Smooth muscle cell of the brain vasculature (primary cell): ENCODE results near the gene NSMCE4A.
"Not testable (repeated sequence)": the region's sequence is repeated elsewhere in the genome, so short reads cannot be mapped to it uniquely, and the experiment has no call there.

Source experiments
- DNase-seq: peaks from one replicate; pipeline ENCODE4 v3.0.0-alpha.2; 2012; ENCODE audit warnings: low read depth, low spot score

The NSMCE4A gene, protein sequence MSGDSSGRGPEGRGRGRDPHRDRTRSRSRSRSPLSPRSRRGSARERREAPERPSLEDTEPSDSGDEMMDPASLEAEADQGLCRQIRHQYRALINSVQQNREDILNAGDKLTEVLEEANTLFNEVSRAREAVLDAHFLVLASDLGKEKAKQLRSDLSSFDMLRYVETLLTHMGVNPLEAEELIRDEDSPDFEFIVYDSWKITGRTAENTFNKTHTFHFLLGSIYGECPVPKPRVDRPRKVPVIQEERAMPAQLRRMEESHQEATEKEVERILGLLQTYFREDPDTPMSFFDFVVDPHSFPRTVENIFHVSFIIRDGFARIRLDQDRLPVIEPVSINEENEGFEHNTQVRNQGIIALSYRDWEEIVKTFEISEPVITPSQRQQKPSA

DNA sequence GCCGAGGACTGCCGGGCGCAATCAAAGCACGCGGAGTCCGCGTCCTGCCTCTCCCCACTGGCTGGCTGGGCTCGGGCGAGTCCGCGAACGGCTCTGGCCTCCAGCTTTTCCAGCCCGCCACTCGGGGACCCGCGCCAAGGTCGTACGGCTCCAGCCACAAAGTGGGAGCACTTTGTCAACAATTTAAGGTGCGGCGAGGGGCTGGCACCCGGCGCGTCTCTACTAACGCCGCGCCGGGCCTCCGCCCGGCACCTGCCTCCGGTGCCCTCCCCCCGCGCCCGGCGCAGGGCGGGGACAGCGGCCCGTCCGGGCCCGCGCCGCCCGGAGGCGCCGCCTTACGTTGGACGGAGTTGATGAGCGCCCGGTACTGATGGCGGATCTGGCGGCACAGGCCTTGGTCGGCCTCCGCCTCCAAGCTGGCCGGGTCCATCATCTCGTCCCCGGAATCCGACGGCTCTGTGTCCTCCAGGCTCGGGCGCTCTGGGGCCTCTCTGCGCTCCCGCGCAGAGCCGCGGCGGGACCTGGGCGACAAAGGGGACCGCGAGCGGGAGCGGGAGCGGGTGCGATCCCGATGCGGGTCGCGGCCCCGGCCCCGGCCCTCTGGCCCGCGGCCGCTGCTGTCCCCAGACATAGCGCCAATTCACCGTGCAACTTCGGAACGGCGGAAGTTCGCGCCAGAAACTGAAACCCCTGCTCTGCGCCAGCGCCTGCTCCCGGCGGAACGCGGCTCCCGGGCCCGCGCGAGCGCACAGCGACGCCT lies at the start of gene NSMCE4A:
NSMCE4A (minus strand) TSS at position 683 of the 760 bp plus-strand sequence; CDS start at position 631, 52 bp downstream.
- DNase-seq = peak; percentile 28

DNA sequence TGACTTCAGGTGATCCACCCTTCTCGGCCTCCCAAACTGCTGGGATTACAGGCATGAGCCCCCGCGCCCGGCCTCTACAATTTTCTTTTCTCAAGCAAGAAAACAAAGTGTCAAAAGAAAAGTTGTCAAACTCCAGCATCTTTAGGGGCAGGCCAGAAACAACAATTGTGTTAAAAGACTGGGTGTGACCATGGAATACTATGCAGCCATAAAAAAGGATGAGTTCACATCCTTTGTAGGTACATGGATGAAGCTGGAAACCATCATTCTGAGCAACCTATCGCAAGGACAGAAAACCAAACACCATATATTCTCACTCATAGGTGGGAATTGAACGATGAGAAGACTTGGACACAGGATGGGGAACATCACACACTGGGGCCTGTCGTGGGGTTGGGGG lies 48.2 kb upstream of the NSMCE4A start:
- not testable (repeated sequence) for DNase-seq

DNA sequence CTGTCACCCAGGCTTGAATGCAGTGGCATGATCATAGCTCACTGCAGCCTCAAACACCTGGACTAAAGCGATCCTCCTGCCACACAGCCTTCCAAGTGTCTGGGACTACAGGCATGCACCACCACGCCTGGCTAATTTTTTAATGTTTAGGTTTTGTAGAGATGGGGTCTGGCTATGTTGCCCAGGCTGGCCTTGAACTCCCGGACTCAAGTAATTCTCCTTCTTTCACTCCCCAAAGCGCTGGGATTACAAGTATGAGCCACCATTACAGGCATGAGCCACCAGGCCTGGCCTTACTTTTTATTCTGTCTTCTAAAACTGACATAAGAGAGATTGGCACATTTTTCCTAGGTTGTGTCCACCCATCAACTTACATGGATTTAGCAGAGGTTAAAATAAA lies 47.3 kb upstream of the NSMCE4A start:
- no peak for DNase-seq

DNA sequence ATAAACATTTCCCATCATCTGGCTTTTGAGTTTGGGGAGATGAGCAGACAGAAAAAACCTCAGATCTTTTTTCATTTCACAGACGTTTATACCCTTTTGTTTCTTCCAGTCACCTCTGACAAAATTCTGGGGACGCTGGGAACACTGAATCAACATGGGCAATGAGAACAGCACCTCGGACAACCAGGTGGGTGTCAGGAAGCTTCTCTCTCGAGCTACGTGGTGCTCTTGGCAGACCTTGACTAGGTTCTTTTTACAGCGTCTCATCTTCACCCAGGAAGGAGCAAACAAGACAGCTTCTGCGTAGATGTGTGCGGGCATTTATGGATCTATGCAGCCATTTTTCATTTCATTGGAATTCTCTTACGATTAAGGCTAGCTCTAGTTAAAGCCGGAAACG lies 46.8 kb upstream of the NSMCE4A start:
- no peak for DNase-seq

DNA sequence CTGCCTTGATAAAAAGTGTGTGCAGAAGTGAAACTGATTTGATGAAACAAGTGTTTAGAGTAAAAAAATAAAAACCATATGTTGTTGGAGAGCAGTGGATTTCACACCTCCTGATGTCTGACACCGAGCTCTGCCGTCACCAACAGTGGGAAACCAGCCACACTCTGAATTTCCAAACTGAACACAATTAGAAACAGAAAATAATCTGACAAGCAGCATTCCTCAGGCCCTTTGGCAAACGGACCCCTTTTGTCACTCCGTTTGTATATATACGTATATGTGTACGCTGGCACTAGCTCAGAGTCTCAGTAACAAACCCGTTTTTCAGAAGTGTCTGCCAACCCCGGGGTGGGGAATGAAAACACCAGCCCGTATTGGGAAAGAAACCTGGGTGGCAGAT lies 46.4 kb upstream of the NSMCE4A start:
- no peak for DNase-seq

DNA sequence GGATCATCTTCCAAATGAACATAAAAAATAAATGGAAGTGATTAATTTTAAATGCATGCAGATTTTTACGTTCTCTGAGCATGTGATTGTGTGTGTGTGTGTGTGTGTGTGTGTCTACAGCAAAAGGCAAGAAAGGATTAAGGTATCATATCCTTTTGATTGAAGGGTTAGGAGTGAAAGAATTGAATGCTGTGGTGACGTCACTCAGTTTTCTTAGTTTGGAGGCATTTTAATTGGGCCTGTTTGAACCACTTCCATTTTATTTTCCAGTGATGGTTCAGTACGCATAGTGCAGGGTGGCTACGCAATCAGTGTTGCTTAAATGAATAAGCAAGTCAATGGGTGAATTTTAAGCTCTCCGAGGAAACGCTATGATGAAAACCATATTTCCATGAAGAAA lies 45.2 kb upstream of the NSMCE4A start:
- DNase-seq = no peak

DNA sequence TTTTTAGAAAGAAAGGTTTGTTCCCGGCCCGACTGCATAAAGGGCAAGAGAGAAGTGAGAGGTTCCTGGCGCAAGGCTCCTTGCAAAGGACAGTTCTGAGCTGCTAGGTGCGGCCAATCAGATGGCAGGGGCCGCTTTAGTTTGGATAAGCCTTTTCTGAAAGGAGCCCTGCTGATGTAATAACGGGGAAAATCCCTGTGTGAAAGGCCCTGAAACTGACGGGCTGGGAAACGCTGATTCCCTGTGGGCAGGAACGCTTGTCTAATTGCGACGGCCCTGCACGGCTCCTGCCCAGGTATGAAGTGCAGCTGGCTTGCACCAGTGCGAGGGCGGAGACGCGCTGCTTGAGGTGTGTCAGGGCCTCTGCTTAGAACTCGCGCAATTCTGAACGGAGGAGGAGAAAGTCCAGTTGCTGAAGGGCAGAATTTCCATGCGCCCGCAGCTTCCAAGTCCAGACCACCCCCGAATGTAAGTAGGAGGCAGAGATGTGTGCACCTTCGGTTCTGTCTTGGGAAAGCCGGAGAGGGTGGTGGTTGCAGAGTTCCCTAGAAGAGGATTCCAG lies 44.5 kb upstream of the NSMCE4A start:
- no peak for DNase-seq

DNA sequence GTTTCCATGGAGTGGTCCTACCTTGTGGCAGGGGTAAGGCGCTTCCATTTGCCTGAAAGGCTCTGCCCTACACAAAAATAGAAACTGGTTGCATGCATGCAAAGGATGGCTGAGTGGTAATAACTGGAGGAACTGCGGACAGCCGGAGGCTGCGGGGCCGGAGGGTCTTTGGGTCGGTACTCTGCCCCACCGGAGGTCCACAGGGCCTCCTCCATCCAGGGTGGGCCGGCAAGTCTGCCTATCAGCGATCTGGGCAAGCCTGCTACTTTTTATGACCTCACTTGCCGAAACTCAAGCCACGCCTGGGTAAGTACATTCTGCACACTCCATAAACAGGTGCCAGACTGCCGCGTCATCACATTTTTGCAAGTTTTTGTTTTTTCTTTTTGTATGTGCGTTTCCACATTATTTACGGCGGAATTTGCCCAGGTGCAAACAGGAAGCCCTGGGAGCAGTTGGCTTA lies 44.0 kb upstream of the NSMCE4A start:
- no peak for DNase-seq

DNA sequence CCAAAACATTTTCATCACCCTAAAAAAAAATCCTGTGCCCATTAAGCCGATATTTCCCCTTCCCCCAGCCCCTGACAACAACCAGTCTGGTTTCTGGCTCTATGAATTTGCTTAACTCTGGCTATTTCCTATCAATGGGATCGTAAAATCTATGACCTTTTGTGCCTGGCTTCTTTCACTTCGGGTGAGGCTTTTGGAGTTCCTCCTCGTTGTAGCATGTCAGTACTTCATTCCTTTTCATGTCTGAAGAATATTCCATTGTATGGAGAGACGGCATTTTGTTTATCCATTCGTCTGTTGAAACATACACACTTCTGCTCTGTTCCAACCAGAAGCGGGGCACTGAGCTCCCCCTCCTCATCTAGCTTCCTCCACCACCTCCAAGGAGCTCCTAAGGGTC lies 43.5 kb upstream of the NSMCE4A start:
- DNase-seq = no peak

DNA sequence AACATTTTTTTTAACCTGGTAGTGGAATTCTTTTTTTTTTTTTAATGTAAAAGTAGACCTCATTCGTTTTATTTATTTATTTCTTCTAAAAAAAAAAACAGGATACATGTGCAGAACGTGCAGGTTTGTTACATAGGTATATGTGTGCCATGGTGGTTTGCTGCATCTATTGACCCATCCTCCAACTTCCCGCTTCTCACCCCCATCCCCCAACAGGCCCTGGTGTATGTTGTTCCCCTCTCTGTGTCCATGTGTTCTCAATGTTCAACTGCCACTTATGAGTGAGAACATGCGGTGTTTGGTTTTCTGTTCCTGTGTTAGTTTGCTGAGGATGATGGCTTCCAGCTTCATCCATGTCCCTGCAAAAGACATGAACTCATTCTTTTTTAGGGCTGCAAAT lies 42.9 kb upstream of the NSMCE4A start:
- not testable (repeated sequence) for DNase-seq

DNA sequence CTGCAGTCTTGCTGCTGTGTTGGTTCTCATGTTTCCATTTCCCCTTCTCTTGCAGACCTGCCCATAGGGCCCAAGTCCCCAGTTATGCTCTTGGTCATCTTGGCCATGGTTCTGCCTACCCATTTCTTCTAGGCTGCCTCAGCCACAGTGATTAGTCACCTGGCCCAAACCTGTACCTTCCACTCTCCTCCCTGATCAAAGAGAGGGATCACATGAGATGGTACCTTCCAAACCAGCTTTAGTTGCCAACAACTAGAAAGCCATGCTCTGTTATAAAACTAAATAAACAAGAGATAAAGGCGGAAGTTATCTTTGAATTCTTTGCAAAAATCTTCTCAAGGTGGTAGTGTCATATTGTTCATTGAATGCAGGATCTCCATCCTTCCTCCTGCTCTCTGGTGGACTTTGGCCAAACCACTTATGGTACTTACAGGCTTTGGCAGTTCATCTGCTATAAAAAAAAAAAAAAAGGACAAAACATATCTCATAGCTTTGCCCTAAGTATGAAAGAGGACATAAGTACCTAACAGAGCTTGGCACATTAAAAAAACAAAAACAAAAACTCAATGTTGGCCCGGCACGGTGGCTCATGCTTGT lies 39.7 kb upstream of the NSMCE4A start:
- DNase-seq = no peak

DNA sequence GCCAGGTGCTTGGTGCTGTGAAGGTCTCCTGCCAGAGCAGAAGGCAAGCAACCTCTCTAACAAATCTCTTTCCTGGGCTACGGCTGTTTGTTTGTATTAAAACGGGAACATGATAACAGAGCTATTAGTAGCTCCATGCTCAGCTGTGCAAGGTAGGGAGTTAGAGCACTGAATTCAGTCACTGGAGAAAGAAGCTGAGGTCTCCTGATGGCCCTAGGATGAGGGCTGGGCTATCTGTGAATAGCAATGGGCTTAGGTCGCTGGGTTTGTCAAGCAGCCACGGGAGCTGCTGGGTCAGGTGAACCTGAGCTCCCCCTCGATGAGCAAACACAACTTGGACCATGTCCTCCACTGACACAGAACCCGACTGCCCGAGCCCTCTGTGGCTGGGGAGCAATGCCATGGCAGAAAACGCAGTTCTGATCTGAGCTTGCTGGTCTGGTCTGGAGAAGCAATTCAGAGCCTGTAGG lies 38.3 kb upstream of the NSMCE4A start:
- no peak for DNase-seq

DNA sequence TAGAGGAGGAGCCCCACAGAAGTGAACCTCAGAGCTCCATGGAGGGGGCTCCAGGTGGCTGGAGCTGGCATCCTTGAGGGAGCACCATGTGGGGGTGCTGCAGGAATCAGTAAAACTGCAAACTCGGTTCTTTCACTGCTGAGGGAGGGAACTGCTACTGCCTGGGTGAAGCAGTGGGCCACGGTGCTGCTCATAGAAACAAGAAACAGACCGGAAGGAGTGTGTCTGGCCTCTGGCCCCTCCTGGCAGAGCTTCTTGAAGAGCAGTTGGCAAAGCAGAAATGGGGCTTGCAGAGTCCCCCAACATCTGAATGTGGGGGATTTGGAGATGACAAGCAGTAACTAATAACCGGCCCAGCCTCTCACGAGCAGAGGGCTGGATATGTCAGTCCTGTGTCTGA lies 37.7 kb upstream of the NSMCE4A start:
- DNase-seq = no peak

DNA sequence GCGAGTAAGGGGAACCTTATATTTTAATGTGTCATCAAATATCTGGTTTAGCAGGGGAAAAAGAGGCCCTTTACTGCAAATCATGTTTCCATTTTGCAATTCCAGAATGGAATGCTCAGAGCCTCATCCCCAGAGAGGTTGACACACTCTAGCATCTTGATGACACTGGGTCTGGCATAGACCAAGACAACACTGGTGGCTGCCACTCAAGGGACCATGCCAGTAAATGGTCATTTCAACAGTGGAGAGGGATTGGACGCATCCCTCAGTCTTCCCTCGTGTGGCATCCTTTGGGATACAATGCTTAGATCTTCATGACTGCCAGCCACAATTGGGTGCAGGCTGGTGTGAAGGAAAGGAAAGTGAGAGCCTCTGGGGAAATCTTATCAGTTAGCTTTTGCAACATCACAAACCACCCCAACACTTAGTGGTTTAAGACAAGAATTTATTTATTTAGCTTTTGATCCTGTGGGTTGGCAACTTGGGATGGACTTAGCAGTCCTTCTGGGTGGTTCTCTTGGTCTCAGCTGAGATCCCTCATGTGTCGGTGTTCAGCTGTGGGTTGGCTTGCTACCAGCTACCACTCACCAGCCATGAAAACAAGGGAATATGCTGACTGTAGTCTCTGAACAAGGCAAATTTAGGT lies 35.5 kb upstream of the NSMCE4A start:
- no peak for DNase-seq

DNA sequence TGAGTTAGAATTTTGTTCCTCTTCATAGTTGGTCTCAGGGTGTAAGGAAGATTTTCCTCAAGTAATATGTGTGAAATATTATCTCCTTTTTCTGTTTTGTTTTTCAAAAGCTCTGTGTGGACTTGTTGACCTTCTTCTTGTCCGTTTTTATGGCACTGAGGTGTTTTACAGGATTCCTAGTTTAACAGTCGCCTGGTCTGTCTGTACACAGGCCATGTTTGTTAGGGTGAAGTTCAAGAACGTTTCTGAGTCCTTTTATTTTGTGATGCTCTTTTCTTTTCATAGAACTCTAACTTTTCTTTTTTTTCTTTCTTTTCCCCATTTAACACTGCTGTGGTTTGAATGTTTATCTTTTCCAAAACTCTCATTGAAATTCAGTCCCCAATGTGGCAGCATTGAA lies 32.4 kb upstream of the NSMCE4A start:
- no peak for DNase-seq

DNA sequence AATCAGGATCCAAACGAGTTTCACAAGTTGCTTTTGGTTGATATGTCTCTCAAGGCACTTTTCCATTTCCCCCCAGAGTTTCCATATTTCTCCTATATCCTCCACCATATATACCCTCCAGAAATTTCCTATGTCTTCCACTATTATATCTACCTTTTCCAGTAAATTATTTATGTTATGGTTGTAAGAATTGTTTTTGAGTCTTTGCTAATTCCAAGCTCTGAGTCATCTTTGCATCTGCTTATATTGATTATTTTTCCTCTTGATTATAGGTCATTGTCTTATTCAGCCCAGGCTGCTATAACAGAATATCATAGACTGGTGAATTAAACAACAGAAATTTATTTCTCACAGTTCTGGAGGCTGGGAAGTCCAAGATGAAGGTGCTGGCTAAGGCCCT lies 26.7 kb upstream of the NSMCE4A start:
- no peak for DNase-seq

DNA sequence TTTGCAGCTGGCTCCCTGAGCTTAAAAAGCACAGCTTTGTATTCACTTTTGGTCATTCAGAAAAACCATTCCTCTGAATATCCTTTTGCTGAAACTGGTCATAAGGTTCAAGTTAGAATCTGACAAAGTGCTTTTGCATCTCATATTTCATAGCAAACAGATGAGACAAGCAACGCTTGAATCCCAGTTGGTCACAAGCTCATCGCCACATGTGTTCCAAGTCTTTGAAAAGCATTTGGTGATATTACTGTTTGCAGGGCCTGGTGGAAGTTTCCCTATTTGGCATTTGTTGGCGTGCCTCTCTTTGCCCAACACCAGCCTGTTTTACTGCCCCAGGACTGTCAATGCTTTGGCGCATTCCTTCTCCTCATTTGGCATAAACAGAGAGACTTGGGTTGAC lies 24.3 kb upstream of the NSMCE4A start:
- no peak for DNase-seq

DNA sequence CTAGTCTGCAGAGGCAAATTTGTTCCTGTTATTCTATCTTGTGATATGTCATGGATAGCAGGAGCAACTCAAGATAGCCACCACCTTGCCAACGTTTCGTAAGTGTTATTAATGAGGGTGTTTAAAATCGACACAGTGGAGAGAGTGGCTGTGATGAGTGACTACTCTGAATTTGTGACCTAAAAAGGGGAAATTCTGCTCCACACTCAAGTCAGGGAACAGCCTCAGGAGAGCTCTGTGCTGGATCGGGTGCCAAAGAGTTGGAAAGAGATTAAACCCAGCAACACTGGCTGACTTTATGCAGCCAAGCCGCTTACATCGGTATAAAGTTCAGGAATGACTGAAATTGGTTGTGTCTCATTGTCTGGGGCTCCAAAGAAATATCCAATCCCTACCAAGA lies 23.4 kb upstream of the NSMCE4A start:
- DNase-seq = no peak

DNA sequence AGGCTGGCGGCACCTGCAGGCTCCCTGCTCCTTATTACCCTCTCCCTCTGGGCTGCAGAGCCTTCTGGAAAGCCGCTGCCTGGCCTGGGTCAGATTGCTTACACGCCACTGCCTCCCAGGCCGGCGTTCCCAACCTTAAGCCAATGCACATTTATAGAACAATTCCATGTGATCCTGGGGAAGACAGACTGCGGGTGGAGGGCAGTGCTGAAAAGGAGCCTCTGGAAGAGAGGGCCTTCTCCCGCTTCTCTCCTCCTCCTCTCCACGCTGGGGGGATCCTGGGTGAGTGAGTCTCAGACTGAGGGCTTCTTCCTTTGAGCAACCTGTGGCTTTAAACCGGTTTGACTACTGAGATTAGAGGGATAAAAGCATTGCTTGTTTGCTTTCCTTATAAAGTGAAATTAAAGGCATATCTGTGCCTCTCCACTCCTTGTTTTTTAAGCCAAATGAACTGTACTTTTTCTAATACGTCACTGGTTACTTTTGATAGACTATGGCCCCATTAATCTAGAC lies 19.5 kb upstream of the NSMCE4A start:
- no peak for DNase-seq

DNA sequence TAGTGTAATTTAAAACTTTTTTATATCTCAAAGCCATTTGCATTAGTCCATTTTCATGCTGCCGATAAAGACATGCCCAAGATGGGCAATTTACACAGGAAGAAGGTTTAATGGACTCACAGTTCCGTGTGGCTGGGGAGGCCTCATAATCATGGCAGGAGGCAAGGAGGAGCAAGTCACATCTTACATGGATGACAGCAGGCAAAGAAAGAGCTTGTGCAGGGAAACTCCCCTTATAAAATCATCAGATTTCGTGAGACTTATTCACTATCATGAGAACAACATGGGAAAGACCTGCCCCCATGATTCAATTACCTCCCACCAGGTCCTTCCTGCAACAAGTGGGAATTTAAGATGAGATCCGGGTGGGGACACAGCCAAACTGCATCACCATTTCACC lies 16.7 kb upstream of the NSMCE4A start:
- DNase-seq = not testable (repeated sequence)

DNA sequence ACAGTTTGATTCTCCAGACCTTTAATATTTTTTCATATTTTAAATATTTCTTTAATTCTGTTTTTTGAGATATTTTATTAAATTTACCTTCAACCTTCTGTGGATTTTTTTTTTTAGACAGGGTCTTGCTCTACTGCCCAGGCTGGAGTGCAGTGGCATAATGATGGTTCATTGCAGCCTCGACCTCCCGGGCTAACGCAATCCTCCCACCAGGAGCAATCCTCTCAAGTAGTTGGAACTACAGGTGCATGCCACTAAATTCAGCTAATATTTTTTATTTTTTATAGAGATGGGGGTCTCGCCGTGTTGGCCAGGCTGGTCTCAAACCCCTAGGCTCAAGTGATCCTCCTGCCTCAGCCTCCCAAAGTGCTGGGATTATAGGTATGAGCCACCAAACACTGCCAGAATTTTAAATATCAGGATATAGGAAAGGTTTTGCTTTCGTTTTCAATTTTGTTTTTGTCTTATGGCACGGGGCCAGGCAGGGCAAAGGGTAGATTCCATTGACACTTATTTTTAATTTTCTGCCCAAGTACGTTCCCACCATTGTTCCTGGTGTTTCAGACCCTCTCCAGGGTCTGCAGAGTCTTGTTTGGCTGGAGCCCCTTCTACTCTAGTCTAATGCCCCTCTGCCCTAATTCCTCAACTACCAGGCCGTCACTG lies 15.1 kb upstream of the NSMCE4A start:
- DNase-seq = no peak
